C4-2B (cell line): ENCODE data around the gene RGS9.

Experiments used
- ZFX ChIP-seq: fragments of 450-650 bp; IDR thresholded peaks from 2 replicates; pipeline ENCODE4 v1.6.1; 2017
- TF ChIP-seq, protein P1 (sequence below): fragments of 450-650 bp; conservative IDR thresholded peaks from 2 replicates; pipeline ENCODE4 v1.5.1; 2017; ENCODE audit warnings: mild to moderate bottlenecking

GRCh38 chr17:65195716-65196115 lies 58.5 kb downstream of the RGS9 start:
- TF ChIP-seq, protein P1, sequence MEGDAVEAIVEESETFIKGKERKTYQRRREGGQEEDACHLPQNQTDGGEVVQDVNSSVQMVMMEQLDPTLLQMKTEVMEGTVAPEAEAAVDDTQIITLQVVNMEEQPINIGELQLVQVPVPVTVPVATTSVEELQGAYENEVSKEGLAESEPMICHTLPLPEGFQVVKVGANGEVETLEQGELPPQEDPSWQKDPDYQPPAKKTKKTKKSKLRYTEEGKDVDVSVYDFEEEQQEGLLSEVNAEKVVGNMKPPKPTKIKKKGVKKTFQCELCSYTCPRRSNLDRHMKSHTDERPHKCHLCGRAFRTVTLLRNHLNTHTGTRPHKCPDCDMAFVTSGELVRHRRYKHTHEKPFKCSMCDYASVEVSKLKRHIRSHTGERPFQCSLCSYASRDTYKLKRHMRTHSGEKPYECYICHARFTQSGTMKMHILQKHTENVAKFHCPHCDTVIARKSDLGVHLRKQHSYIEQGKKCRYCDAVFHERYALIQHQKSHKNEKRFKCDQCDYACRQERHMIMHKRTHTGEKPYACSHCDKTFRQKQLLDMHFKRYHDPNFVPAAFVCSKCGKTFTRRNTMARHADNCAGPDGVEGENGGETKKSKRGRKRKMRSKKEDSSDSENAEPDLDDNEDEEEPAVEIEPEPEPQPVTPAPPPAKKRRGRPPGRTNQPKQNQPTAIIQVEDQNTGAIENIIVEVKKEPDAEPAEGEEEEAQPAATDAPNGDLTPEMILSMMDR = no peak
- no peak for TF ChIP-seq ZFX
